OCI-LY7 (cell line): ENCODE measurements around the gene MYO18A.

Experiments used
- EZH2phosphoT487 ChIP-seq: fragments of 200-600 bp; sonication (generic); IDR thresholded peaks from 2 replicates; pipeline ENCODE4 v1.6.1; 2018; ENCODE audit warnings: low read depth, borderline replicate concordance, mild to moderate bottlenecking, mixed run types, antibody characterized with exemption, low read length, moderate library complexity, mixed read lengths
- TF ChIP-seq, protein P1 (sequence below): fragments of 200-600 bp; sonication (generic); conservative IDR thresholded peaks from 2 replicates; pipeline ENCODE4 v1.5.1; 2014; ENCODE audit warnings: mild to moderate bottlenecking, antibody characterized with exemption, low read length, moderate library complexity, mixed read lengths

DNA sequence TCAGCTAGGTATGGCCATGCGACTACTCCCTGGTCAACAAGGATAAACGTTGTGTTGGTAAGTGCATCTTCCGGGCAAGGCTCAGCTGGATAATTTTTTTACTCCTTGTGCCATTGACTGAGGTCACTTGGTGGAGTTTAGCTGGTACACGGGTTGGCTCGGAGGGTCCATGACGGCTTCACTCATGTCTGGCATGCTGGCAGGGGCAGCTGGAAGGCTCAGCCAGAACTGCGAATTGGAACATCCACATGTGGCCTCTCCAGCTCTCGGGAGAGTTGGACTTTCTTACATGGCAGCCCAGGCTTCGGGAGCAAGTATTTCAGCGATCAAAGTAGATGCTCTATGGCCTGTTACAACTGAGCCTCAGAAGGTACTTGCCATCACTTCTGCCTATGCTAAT is 35.0 kb upstream of the MYO18A start:
- TF ChIP-seq, protein P1, sequence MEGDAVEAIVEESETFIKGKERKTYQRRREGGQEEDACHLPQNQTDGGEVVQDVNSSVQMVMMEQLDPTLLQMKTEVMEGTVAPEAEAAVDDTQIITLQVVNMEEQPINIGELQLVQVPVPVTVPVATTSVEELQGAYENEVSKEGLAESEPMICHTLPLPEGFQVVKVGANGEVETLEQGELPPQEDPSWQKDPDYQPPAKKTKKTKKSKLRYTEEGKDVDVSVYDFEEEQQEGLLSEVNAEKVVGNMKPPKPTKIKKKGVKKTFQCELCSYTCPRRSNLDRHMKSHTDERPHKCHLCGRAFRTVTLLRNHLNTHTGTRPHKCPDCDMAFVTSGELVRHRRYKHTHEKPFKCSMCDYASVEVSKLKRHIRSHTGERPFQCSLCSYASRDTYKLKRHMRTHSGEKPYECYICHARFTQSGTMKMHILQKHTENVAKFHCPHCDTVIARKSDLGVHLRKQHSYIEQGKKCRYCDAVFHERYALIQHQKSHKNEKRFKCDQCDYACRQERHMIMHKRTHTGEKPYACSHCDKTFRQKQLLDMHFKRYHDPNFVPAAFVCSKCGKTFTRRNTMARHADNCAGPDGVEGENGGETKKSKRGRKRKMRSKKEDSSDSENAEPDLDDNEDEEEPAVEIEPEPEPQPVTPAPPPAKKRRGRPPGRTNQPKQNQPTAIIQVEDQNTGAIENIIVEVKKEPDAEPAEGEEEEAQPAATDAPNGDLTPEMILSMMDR = no peak
- TF ChIP-seq EZH2phosphoT487 = no peak
